DMS53 treated with DMSO at 0.1 percent for 48 hours (cell line): ENCODE data around the gene PRSS21.

Experiments
- DNase-seq: peaks from one replicate; lab custom pipeline; 2025; ENCODE audit not compliant: unreplicated experiment; lab: John Stamatoyannopoulos, UW

PRSS21 gene

GRCh38 chr16:2822496-2822895 lies 5.5 kb downstream of the PRSS21 start:
- DNase-seq: no peak

- DNase-seq: no peak
Measured at GRCh38 chr16:2824626-2825025, 7.6 kb downstream of the PRSS21 start.

GRCh38 chr16:2825049-2825742 lies 8.2 kb downstream of the PRSS21 start:
- no peak for DNase-seq

DNA sequence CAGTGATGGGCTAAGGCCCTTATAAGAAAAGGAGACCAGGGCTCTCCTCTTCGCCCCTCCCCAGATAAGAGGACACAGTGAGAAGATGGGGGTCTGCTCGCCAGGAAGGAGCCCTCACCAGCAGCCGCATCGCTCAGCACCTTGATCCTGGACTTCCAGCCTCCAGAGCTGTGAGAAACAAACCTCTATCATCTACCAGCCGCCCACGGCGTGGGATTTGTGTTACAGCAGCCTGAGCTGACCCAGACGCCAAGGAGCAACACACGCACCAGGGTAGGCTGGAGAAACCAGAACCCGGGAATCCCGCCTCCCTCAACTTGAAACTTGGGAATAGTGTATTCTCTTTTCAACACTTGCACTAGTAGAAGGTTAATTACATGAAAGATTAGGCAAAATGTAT lies 8.9 kb downstream of the PRSS21 start:
- DNase-seq: no peak

DNA sequence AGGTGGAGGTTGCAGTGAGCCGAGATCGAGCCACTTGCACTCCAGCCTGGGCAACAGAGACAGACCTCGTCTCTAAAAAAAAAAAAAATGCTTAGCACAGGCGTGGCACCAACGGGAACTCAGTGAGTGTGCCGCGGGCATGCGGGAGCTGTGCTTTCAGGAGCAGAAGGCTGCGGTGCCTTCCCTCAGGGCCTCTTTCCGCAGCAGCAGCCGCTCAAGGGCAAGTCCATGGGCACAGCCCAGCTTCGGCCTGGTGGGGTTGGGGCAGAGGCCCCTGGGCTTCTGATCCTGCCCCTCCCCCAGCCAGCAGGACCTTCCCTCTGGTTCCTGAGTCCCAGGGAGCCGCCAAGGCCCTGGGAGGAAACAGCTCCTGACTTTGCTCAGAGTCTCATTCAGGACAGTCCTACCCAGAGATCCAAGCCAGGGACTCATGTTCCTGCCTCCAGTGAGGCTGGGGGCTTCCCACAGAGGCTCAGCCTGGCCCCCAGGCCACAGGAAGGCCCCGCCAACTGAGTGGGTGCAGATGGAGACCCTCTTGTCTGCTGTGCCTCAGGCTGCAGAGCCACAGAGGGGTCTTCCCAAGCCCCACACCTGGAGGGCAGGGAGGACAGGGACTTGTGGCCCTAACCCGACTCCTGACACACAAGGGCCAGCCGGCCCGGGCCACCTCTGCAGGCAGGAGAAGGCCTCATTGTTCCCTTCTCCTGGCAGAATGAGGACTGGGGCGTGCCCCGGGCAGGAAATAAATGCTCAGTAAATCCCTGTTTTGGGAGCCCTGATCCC lies 9.7 kb downstream of the PRSS21 start:
- no peak for DNase-seq

DNA sequence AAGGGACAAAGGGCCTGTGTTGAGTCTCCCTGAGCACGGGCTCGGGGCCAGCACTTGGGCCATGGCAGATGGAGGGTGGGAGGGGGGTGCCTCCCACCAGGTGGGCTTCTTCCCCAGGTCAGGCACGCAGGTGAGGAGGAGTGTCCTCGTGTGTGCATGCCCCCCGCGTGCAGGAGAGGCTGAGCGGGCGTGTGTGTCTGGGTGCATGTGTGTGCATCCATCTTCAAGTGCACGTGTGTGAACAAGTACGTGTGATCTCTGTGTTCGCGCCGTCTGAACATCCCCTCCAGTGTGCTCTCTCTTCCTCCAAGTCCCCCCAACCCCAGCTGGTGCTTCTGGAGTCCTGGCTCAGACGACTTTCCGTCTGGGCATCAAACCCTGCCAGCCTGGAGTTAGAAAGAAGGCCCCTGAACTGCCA lies 10.3 kb downstream of the PRSS21 start:
- DNase-seq: no peak

- DNase-seq: no peak
Measured at GRCh38 chr16:2827831-2828520, 10.9 kb downstream of the PRSS21 start.

- DNase-seq: no peak
Measured at GRCh38 chr16:2828521-2828840, 11.4 kb downstream of the PRSS21 start.

- DNase-seq: no peak
Measured at GRCh38 chr16:2828876-2829430, 11.9 kb downstream of the PRSS21 start.

GRCh38 chr16:2829501-2830354 lies 12.7 kb downstream of the PRSS21 start, which contains the start of gene ZG16B:
Gene ZG16B, plus strand, starts transcription at chr16:2830303. Its CDS starts 139 bp downstream, at chr16:2830442.
- DNase-seq: peak; percentile 48

DNA sequence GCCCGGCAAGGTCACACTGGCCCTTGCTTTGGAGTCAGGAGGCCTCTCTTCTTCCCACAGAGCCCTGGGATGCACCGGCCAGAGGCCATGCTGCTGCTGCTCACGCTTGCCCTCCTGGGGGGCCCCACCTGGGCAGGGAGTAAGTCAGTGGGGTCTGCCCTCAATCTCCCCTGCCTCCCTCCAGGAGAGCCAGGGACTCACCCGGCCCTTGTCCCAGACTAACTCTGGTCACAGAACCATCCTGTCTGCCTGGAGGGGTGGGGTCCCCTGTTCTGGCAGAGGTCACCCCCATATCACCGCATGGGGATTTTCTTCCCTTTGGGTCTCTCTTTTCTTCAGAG lies 13.3 kb downstream of the PRSS21 start:
- DNase-seq: no peak

- no peak for DNase-seq
Measured at GRCh38 chr16:2831203-2831602, 14.2 kb downstream of the PRSS21 start.

DNA sequence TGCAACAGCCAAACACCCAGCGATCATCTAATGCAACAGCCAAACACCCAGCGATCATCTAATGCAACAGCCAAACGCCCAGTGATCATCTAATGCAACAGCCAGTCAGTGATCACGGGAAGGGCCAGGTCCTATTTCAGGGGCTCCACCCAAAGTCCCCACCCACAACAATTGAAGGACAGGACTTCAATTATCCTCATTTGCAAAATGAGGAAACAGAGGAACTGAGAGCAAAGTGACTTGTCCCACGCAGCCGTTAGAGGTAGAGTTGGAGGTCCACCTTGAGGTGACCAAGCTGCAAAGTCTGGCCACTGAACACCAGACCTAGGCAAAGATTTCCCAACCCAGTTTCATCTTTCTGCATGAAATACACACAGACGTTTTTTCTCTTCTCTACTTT lies 16.7 kb downstream of the PRSS21 start:
- DNase-seq: no peak

DNA sequence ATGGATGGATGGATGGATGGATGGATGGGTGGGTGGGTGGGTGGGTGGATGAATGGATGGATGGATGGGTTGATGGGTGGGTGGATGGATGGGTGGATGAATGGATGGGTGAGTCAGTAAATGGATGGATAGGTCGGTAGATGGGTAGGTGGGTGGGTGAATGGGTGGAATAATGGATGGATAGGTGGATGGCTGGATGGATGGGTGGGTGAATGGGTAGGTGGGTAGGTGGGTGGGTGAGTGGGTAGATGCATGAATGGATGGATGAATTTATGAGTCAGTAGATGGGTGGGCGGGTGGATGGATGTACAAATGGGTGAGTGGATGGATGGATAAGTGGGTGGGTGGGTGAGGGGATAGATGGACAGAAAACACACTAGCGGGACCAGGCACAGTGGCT lies 17.9 kb downstream of the PRSS21 start:
- no peak for DNase-seq

DNA sequence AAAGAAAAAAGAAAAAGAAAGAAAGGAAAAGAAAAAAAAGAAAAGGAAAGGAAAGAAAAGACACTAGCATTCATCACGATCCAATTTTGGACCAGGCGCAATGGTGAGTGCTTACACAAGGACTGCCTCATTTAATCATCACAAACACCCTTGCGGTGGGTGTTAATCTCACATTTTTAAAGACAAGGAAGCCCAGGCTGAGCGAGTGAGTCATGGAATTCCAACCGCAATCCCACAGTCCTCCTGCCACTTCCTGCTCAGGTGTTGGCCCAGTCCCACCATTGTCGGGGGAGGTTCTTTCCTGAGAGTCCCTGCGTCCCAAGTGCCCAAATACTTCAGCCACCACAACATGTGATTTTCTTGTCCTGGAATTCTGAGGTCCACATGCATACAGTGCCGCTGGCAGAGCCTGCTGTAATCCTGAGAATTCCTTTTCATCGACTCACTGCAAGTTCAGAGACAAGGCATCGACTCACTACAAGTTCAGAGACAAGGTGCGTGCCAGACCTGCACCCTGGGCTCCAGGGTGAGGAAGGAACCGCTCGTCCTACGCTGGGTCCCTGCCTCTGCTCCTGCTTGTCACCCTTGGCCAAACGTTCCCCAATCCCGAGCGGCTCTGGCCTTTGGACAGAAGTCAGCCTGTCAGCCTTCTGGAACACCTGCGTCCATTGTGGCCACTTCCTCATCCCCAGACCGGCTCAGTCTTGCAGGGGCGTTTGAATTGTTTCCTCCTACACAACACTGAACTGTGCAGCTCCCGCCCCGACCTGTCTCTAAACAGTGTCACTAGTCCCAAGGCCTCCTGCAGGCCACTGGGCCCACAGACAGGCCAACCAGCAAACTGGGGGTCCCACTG lies 18.8 kb downstream of the PRSS21 start:
- DNase-seq: peak; percentile 34

GRCh38 chr16:2836646-2837508 lies 19.8 kb downstream of the PRSS21 start:
- no peak for DNase-seq

DNA sequence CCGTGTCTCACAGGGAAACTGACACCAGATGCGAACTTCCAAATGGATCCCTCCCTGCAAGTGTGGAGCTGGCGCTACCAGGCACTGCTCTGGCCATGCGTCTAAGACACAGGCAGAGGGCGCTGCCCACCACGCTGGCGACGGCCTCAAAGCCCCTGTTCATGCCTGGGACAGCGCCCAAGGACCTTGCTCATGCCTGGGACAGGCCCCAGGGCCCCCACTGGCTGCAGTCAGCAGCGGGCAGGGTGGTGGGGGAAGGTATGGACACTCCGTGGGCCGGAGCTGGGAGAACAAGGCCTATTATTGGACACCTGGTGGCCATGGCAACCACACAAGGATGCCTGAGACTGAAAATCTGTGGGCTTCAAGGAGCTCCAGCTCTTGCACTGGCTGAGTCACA lies 21.9 kb downstream of the PRSS21 start:
- peak; percentile 37 for DNase-seq

DNA sequence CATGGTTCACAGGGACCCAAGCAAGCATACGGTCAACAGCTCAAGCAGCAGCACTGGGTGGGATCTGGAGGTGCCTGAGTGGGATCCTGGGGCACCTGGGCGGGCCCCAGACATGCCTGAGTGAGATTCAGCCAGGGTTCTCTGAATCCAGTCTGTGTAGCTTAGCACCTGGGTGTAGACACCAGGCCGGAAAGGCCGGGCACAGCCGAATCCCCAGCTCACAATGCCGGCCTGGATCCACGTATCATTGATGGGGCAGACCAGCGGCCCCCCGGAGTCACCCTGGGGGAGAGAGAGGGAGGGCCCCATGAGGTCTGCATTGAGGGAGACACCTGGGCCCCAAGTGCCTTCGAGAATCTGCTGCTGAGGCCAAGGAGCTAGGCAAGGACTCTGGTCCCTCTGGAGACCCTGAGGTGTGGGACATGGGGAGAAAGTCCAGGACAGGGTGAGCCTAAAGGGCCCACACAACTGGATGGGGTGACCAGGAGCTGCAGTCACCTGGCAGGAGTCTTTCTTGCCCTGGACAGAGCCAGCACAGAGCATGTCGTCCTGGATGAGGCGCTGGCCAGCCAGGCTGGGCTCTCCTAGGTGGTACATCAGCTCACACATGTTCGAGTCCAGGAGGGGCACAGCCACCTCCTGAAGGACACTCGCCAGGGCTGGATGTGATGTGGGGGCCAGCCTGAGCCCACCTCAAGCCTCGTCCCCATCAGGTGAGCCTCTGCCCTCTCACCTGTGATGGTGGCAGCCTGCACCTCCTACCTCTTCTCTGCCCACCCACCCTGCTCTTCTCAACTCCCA lies 22.8 kb downstream of the PRSS21 start:
- no peak for DNase-seq
